ENCODE results near the gene KCTD17. TPM values are rescaled to one million over a fixed set of nuclear protein-coding genes. Genes with fewer than 3 reads are reported as not detected.

The KCTD17 gene
- total and polyA plus RNA-seq, 2 of the 13 experiments (the other 11 are each of a cell fraction or from before 2014, with no cell fraction given) = 5.3 to 11.7 TPM

DNA sequence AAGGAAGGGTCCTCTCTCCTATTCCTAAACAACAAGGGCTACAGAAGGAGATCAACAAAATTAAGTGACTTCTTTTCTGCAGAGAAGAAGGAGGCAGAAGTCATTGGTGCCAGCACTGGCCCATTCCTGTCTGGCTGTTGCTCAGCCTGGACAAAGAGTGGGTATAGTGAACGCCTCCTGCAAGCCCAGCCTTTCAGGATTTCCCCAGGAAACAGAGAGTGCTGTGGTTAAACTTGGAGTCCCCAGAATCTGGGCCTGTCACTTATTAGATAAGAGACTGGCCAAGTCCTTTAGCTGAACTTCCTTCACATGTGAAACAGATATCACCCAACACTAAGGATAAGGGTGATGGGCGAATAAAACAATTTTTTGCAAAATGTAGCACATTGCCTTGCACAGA lies 43.2 kb upstream of the KCTD17 start:
- POLR2A ChIA-PET = no interaction called here
- H3K4me3 ChIP-seq (replicated peaks in 1 of 3; ENCODE audit: insufficient read depth in 1 of 3, low read depth in 2 of 3, low read length in 3 of 3) = no peak overlapping the region
- no peak for FAIRE-seq
- BruUV-seq (replicated peaks) = no TSS peak
- no peaks in the 10 kb centered on the region for H3K36me3 ChIP-seq (replicated peaks in 1 of 2; ENCODE audit: control insufficient read depth in 1 of 2, insufficient read depth in 2 of 2, low read length in 2 of 2)
- CTCF ChIA-PET (ENCODE audit: low intra/inter-chr PET ratio, low total read pairs) = no interaction called here
- no peaks in the 10 kb centered on the region for H3K79me2 ChIP-seq (ENCODE audit: insufficient read depth, low read length)
- no peak overlapping the region for H3K9ac ChIP-seq (ENCODE audit: insufficient read depth, low read depth, low read length)
- no peaks in the 10 kb centered on the region for H4K20me1 ChIP-seq (ENCODE audit: insufficient read depth, low read length)
- ATAC-seq = no peak
- 14% methylated on average over 2 of the region's 2 CpGs for whole genome bisulfite sequencing (ENCODE audit: low lambda C conversion rate)
- no peak for DNase-seq (ENCODE audit: low spot score)
- H3K4me2 ChIP-seq (ENCODE audit: low read depth, low read length) = no peak overlapping the region
- no peaks in the 10 kb centered on the region for H3K4me1 ChIP-seq (ENCODE audit: insufficient read depth, low read length)
- intact Hi-C loops (cut with micrococcal nuclease; ENCODE audit: unreplicated experiment) = no loop called here
- no peaks in the 10 kb centered on the region for H3K9me3 ChIP-seq (ENCODE audit: low read length)
- no peak overlapping the region for H2AFZ ChIP-seq (ENCODE audit: low read length)
- H3K27me3 ChIP-seq (ENCODE audit: control insufficient read depth in 1 of 2, insufficient read depth in 2 of 2, low read length in 2 of 2) = peaks cover 3 to 11% of the 10 kb centered on the region in 2 experiments; a peak in 4 of 5 replicates
- no peak overlapping the region for H3K27ac ChIP-seq (ENCODE audit: extremely low read length, insufficient read depth, low read length)
- in situ Hi-C loops (cut with HindIII; ENCODE audit: extremely low pct_ligation_motif_present, low pct_unique_long_range_greater_than_20kb) = no loop called here
- TF ChIP-seq RARG (CRISPR knock-in tag; IDR thresholded peaks at IDR 0.05; ENCODE audit: low read depth) (no peak), KLF12 (CRISPR knock-in tag; IDR thresholded peaks at IDR 0.05; ENCODE audit: borderline replicate concordance) (no peak), ZSCAN20 (CRISPR knock-in tag; IDR thresholded peaks at IDR 0.05; ENCODE audit: borderline replicate concordance) (no peak), CBX2 (IDR thresholded peaks at IDR 0.05; ENCODE audit: low read depth, low read length) (no peak), CBX2 (CRISPR knock-in tag; IDR thresholded peaks at IDR 0.05; ENCODE audit: low read depth) (no peak), HMG20A (CRISPR knock-in tag; IDR thresholded peaks at IDR 0.05; ENCODE audit: borderline replicate concordance) (no peak), ZNF7 (CRISPR knock-in tag; IDR thresholded peaks at IDR 0.05) (no peak), PRMT3 (CRISPR knock-in tag; IDR thresholded peaks at IDR 0.05; ENCODE audit: borderline replicate concordance, low read depth) (no peak)
- TF ChIP-seq, protein P1, sequence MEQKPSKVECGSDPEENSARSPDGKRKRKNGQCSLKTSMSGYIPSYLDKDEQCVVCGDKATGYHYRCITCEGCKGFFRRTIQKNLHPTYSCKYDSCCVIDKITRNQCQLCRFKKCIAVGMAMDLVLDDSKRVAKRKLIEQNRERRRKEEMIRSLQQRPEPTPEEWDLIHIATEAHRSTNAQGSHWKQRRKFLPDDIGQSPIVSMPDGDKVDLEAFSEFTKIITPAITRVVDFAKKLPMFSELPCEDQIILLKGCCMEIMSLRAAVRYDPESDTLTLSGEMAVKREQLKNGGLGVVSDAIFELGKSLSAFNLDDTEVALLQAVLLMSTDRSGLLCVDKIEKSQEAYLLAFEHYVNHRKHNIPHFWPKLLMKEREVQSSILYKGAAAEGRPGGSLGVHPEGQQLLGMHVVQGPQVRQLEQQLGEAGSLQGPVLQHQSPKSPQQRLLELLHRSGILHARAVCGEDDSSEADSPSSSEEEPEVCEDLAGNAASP (CRISPR knock-in tag; IDR thresholded peaks at IDR 0.05; ENCODE audit: borderline replicate concordance) = no peak
- TF ChIP-seq, protein P2, sequence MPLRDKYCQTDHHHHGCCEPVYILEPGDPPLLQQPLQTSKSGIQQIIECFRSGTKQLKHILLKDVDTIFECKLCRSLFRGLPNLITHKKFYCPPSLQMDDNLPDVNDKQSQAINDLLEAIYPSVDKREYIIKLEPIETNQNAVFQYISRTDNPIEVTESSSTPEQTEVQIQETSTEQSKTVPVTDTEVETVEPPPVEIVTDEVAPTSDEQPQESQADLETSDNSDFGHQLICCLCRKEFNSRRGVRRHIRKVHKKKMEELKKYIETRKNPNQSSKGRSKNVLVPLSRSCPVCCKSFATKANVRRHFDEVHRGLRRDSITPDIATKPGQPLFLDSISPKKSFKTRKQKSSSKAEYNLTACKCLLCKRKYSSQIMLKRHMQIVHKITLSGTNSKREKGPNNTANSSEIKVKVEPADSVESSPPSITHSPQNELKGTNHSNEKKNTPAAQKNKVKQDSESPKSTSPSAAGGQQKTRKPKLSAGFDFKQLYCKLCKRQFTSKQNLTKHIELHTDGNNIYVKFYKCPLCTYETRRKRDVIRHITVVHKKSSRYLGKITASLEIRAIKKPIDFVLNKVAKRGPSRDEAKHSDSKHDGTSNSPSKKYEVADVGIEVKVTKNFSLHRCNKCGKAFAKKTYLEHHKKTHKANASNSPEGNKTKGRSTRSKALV (CRISPR knock-in tag; IDR thresholded peaks at IDR 0.05) = no peak
- TF ChIP-seq, protein P3, sequence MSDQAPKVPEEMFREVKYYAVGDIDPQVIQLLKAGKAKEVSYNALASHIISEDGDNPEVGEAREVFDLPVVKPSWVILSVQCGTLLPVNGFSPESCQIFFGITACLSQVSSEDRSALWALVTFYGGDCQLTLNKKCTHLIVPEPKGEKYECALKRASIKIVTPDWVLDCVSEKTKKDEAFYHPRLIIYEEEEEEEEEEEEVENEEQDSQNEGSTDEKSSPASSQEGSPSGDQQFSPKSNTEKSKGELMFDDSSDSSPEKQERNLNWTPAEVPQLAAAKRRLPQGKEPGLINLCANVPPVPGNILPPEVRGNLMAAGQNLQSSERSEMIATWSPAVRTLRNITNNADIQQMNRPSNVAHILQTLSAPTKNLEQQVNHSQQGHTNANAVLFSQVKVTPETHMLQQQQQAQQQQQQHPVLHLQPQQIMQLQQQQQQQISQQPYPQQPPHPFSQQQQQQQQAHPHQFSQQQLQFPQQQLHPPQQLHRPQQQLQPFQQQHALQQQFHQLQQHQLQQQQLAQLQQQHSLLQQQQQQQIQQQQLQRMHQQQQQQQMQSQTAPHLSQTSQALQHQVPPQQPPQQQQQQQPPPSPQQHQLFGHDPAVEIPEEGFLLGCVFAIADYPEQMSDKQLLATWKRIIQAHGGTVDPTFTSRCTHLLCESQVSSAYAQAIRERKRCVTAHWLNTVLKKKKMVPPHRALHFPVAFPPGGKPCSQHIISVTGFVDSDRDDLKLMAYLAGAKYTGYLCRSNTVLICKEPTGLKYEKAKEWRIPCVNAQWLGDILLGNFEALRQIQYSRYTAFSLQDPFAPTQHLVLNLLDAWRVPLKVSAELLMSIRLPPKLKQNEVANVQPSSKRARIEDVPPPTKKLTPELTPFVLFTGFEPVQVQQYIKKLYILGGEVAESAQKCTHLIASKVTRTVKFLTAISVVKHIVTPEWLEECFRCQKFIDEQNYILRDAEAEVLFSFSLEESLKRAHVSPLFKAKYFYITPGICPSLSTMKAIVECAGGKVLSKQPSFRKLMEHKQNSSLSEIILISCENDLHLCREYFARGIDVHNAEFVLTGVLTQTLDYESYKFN (CRISPR knock-in tag; conservative IDR thresholded peaks at IDR 0.05) = no peak
- TF ChIP-seq, protein P4, sequence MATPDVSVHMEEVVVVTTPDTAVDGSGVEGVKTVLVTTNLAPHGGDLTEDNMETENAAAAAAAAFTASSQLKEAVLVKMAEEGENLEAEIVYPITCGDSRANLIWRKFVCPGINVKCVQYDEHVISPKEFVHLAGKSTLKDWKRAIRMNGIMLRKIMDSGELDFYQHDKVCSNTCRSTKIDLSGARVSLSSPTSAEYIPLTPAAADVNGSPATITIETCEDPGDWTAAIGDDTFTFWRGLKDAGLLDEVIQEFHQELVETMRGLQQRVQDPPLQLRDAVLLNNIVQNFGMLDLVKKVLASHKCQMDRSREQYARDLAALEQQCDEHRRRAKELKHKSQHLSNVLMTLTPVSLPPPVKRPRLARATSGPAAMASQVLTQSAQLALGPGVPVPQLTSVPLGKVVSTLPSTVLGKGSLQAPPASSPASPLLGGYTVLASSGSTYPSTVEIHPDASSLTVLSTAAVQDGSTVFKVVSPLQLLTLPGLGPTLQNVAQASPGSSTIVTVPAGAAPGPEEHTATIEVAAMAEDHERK (CRISPR knock-in tag; IDR thresholded peaks at IDR 0.05; ENCODE audit: low read depth) = no peak
- TF ChIP-seq, protein P5, sequence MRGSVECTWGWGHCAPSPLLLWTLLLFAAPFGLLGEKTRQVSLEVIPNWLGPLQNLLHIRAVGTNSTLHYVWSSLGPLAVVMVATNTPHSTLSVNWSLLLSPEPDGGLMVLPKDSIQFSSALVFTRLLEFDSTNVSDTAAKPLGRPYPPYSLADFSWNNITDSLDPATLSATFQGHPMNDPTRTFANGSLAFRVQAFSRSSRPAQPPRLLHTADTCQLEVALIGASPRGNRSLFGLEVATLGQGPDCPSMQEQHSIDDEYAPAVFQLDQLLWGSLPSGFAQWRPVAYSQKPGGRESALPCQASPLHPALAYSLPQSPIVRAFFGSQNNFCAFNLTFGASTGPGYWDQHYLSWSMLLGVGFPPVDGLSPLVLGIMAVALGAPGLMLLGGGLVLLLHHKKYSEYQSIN (CRISPR knock-in tag; IDR thresholded peaks at IDR 0.05; ENCODE audit: borderline replicate concordance) = no peak
